DOHH2 (cell line): ENCODE results near the gene BEST2.

Source experiments
- H3F3A ChIP-seq: fragments of 200-600 bp; sonication (generic), shearing (Covaris generic); 2 replicates; pipeline ENCODE4 v1.6.0; 2016; ENCODE audit warnings: antibody characterized with exemption, mild to moderate bottlenecking; ENCODE audit not compliant: control insufficient read depth, insufficient read depth
- H3K27ac ChIP-seq: fragments of 200-600 bp; sonication (generic); 2 replicates; pipeline ENCODE4 v1.5.1; 2014; ENCODE audit warnings: low read depth, mild to moderate bottlenecking, low read length, moderate library complexity
- H3K27me3 ChIP-seq: fragments of 200-600 bp; sonication (generic); 2 replicates; pipeline ENCODE4 v1.6.1; 2014; ENCODE audit warnings: mild to moderate bottlenecking, low read length, mixed read lengths; ENCODE audit not compliant: control insufficient read depth
- H3K36me3 ChIP-seq: fragments of 200-600 bp; sonication (generic); 2 replicates; pipeline ENCODE4 v1.6.1; 2014; ENCODE audit warnings: mild to moderate bottlenecking, low read length, moderate library complexity, mixed read lengths; ENCODE audit not compliant: control insufficient read depth
- H3K4me1 ChIP-seq: fragments of 200-600 bp; sonication (generic); 2 replicates; pipeline ENCODE4 v1.6.1; 2014; ENCODE audit warnings: mild to moderate bottlenecking, low read length, mixed read lengths; ENCODE audit not compliant: control insufficient read depth
- H3K4me2 ChIP-seq: fragments of 200-600 bp; sonication (generic); 2 replicates; pipeline ENCODE4 v1.6.0; 2014; ENCODE audit warnings: mild to moderate bottlenecking, low read length, moderate library complexity
- H3K4me3 ChIP-seq: fragments of 200-600 bp; sonication (generic); 2 replicates; pipeline ENCODE4 v1.5.1; 2014; ENCODE audit warnings: mild to moderate bottlenecking, low read length, mixed read lengths
- H3K79me2 ChIP-seq: fragments of 200-600 bp; sonication (generic); 2 replicates; pipeline ENCODE4 v1.6.1; 2014; ENCODE audit warnings: mild to moderate bottlenecking, low read length, mixed read lengths; ENCODE audit not compliant: control insufficient read depth
- H3K9me2 ChIP-seq: fragments of 200-600 bp; sonication (generic); replicated peaks from 2 replicates; pipeline ENCODE4 v1.6.1; 2014; ENCODE audit warnings: mild to moderate bottlenecking, low read length, mixed read lengths; ENCODE audit not compliant: control insufficient read depth
- H3K9me3 ChIP-seq: fragments of 200-600 bp; sonication (generic); 2 replicates; pipeline ENCODE4 v1.6.1; 2014; ENCODE audit warnings: antibody characterized with exemption, low read length, mixed read lengths; ENCODE audit not compliant: control insufficient read depth, insufficient read depth
- H4K20me1 ChIP-seq: fragments of 200-600 bp; sonication (generic); 2 replicates; pipeline ENCODE4 v1.6.0; 2014; ENCODE audit warnings: low read depth, mild to moderate bottlenecking, antibody characterized with exemption, low read length, moderate library complexity; ENCODE audit not compliant: control insufficient read depth, insufficient read depth
- CTCF ChIP-seq: fragments of 200-600 bp; sonication (generic); IDR thresholded peaks from one replicate; pipeline ENCODE4 v1.5.1; 2014; ENCODE audit warnings: antibody characterized with exemption, mild to moderate bottlenecking, low read depth, low read length; ENCODE audit not compliant: poor library complexity, severe bottlenecking
- EZH2phosphoT487 ChIP-seq: fragments of 200-600 bp; sonication (generic); IDR thresholded peaks from 2 replicates; pipeline ENCODE4 v1.6.1; 2017; ENCODE audit warnings: borderline replicate concordance, mild to moderate bottlenecking, antibody characterized with exemption, low read length, moderate library complexity, mixed read lengths

The BEST2 gene

DNA sequence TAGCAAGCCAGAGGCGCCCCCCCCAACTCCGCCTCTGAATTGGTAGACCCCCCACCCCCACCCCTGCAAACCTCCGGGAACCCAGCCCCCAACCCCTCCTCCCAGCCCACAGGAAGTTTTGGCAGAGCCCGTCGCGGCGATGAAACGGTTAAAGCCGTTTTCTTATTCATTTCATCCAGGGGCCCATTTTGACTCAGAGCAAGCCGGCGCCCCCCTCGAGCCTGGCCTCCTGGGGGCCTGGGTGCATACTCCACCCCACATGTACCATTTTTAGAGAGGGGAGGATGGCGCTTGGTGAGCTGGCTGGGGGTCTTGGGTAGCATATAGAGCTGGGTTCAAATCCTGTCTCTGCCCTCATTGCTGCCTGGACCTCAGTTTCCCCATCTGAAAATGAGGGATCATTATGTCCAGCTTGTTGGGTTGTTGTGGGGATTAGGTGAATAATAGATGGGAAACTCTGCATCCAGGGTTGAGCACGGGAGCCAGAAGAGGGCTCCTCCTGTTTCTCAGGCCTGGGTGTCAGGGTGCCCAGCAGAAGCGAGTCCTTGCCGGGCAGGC lies 31.8 kb downstream of the BEST2 start:
- peak overlapping the region; percentile 75 for H3K27ac ChIP-seq

DNA sequence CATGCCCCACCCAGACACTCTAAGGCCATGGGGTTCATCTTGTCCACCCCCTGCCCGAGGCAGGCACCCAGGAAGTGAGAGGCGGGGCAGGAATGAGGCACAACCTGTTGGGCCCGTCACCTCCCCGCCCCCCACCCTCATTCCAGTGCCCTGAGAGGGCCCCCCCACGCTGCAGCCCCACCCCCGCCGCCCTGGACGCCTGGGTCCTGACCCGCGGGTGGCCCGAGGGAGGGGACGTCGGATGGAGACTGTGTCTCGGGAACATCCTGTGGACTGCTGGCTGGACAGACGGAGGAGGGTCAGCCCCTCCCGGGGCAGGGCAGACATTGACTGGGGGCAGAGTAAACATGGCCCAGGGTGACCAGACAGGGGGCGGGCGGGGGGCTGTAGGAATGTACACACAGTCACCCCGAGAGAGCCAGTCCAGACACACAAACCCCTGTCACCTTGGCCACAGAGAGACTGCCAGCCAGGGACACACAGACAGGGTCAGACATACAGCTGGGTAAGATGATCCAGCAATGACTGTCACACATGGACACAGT lies 32.3 kb downstream of the BEST2 start:
- Histone ChIP-seq H3K36me3 (no peaks in the 10 kb centered on the region), H3K4me2 (peak overlapping the region; percentile 93), H3K9me3 (no peaks in the 10 kb centered on the region), H3K4me1 (peaks cover 83% of the 10 kb centered on the region), H3K79me2 (0 out of 2 replicates have a peak, but pooled peaks cover under 1% of the 10 kb centered on the region), H3K27ac (peak overlapping the region; percentile 75), H3F3A (peaks cover 45% of the 10 kb centered on the region), H4K20me1 (no peaks in the 10 kb centered on the region), H3K27me3 (no peaks in the 10 kb centered on the region), H3K9me2 (no peaks in the 10 kb centered on the region), H3K4me3 (peak overlapping the region; percentile 77)
- no peak for TF ChIP-seq CTCF
- TF ChIP-seq EZH2phosphoT487 = no peak

More for the DNA sequence above, 31.8 kb downstream of the BEST2 start:
- peak overlapping the region; percentile 93 for H3K4me2 ChIP-seq
- H3K36me3 ChIP-seq = no peaks in the 10 kb centered on the region
- H3K4me1 ChIP-seq = peaks cover 83% of the 10 kb centered on the region
- TF ChIP-seq CTCF (no peak), EZH2phosphoT487 (no peak)
- no peaks in the 10 kb centered on the region for H4K20me1 ChIP-seq
- peak overlapping the region; percentile 77 for H3K4me3 ChIP-seq
- no peaks in the 10 kb centered on the region for H3K9me2 ChIP-seq
- H3F3A ChIP-seq = peaks cover 40% of the 10 kb centered on the region
- H3K27me3 ChIP-seq = no peaks in the 10 kb centered on the region
- H3K79me2 ChIP-seq = no peaks in the 10 kb centered on the region
- H3K9me3 ChIP-seq = no peaks in the 10 kb centered on the region

DNA sequence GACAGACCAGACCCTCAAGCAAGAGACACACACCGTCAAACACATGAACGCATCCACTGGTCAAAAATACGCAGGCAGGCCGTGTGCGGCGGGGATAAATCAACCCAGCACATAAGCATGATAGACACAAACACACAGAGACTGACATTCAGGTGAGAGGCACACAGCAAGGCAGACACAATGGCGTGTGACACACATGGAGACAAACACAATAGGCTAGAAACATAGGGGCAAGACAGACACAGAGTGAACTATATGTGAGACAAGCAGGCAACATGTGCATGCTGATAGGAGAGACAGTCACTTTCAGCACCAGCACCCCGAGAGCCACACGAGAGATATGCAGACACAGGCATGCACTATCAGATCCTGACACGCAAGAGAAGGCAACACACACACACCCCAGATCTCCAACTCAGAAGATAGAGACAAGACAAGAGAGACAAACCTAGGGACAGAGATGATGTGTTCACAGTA lies 32.8 kb downstream of the BEST2 start:
- H3K9me3 ChIP-seq = no peaks in the 10 kb centered on the region
- TF ChIP-seq CTCF (no peak), EZH2phosphoT487 (no peak)
- peak overlapping the region; percentile 16; the same call in 1 of the 2 replicates for H3K4me3 ChIP-seq
- peaks cover 83% of the 10 kb centered on the region for H3K4me1 ChIP-seq
- H3K27me3 ChIP-seq = no peaks in the 10 kb centered on the region
- H3K79me2 ChIP-seq = peaks cover 5% of the 10 kb centered on the region; the same call in 1 of the 2 replicates
- peaks cover 48% of the 10 kb centered on the region for H3F3A ChIP-seq
- peak overlapping the region; percentile 75 for H3K27ac ChIP-seq
- H3K9me2 ChIP-seq = no peaks in the 10 kb centered on the region
- H4K20me1 ChIP-seq = no peaks in the 10 kb centered on the region
- peak overlapping the region; percentile 93 for H3K4me2 ChIP-seq
- H3K36me3 ChIP-seq = no peaks in the 10 kb centered on the region
